HEK293 (cell line): ENCODE results near the gene CFAP46.

Source experiments
- BCL11A ChIP-seq: fragments of 450-650 bp; formaldehyde crosslinking; IDR thresholded peaks from 2 replicates; pipeline ENCODE4 v1.5.1; 2016; ENCODE audit warnings: low read depth, missing biosample characterization, missing genetic modification characterization
- MYNN ChIP-seq: fragments of 450-650 bp; formaldehyde crosslinking; IDR thresholded peaks from 2 replicates; pipeline ENCODE4 v1.5.1; 2016; ENCODE audit warnings: missing biosample characterization, missing genetic modification characterization, borderline replicate concordance
- TRIM28 ChIP-seq: IDR thresholded peaks from 2 replicates; pipeline ENCODE4 v1.6.1; 2011; ENCODE audit warnings: low read length, control low read depth, borderline replicate concordance
- ZBTB7A ChIP-seq: fragments of 450-650 bp; formaldehyde crosslinking; IDR thresholded peaks from 2 replicates; pipeline ENCODE4 v1.5.1; 2016; ENCODE audit warnings: low read depth, missing biosample characterization, missing genetic modification characterization
- ZNF335 ChIP-seq: fragments of 450-650 bp; formaldehyde crosslinking; conservative IDR thresholded peaks from 2 replicates; pipeline ENCODE4 v1.5.1; 2016; ENCODE audit warnings: missing biosample characterization, missing genetic modification characterization
- ZNF37A ChIP-seq: fragments of 450-650 bp; IDR thresholded peaks from 2 replicates; pipeline ENCODE4 v1.5.1; 2018; ENCODE audit warnings: missing biosample characterization, missing genetic modification characterization
- ZNF560 ChIP-seq: fragments of 450-650 bp; formaldehyde crosslinking; IDR thresholded peaks from 2 replicates; pipeline ENCODE4 v1.5.1; 2017; ENCODE audit warnings: missing biosample characterization, missing genetic modification characterization, borderline replicate concordance
- ZNF624 ChIP-seq: fragments of 450-650 bp; formaldehyde crosslinking; IDR thresholded peaks from 2 replicates; pipeline ENCODE4 v1.5.1; 2017; ENCODE audit warnings: missing biosample characterization, missing genetic modification characterization
- TF ChIP-seq, protein P1 (sequence below): sonication (generic); formaldehyde crosslinking; IDR thresholded peaks from 2 replicates; pipeline ENCODE4 v1.8.1; 2022; ENCODE audit warnings: mild to moderate bottlenecking, moderate library complexity, missing genetic modification reagents
- TF ChIP-seq, protein P2 (sequence below): fragments of 450-650 bp; formaldehyde crosslinking; IDR thresholded peaks from 2 replicates; pipeline ENCODE4 v1.5.1; 2016; ENCODE audit warnings: missing biosample characterization, missing genetic modification characterization
- TF ChIP-seq, protein P3 (sequence below): fragments of 450-650 bp; formaldehyde crosslinking; IDR thresholded peaks from 2 replicates; pipeline ENCODE4 v1.5.1; 2016; ENCODE audit warnings: missing biosample characterization, missing genetic modification characterization

DNA sequence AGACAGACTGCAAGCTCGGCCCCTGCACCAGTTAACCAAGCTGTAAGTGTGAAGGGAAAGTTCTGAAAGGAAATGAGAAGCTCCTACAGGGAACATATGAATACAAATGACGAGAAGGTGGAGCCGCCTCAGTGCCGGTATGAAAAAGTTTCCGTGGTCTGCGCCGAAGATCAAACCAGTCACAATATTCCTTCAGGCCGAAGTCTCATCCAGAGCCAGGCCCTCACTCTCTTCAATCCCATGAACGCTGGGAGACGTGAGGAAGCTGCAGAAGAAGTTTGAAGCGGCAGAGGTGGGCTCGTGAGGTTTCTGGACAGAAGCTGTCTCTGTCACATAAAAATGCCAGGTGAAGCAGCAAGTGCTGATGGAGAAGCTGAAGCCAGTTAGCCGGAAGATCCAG lies 71.9 kb downstream of the CFAP46 start:
- no peak for TF ChIP-seq ZNF335 (tag by site-specific recombination)
- TF ChIP-seq, protein P1, sequence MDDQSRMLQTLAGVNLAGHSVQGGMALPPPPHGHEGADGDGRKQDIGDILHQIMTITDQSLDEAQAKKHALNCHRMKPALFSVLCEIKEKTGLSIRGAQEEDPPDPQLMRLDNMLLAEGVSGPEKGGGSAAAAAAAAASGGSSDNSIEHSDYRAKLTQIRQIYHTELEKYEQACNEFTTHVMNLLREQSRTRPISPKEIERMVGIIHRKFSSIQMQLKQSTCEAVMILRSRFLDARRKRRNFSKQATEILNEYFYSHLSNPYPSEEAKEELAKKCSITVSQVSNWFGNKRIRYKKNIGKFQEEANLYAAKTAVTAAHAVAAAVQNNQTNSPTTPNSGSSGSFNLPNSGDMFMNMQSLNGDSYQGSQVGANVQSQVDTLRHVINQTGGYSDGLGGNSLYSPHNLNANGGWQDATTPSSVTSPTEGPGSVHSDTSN = no peak
- TF ChIP-seq TRIM28 = no peak
- TF ChIP-seq, protein P2, sequence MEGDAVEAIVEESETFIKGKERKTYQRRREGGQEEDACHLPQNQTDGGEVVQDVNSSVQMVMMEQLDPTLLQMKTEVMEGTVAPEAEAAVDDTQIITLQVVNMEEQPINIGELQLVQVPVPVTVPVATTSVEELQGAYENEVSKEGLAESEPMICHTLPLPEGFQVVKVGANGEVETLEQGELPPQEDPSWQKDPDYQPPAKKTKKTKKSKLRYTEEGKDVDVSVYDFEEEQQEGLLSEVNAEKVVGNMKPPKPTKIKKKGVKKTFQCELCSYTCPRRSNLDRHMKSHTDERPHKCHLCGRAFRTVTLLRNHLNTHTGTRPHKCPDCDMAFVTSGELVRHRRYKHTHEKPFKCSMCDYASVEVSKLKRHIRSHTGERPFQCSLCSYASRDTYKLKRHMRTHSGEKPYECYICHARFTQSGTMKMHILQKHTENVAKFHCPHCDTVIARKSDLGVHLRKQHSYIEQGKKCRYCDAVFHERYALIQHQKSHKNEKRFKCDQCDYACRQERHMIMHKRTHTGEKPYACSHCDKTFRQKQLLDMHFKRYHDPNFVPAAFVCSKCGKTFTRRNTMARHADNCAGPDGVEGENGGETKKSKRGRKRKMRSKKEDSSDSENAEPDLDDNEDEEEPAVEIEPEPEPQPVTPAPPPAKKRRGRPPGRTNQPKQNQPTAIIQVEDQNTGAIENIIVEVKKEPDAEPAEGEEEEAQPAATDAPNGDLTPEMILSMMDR (tag by site-specific recombination) = no peak
- no peak for TF ChIP-seq ZNF624 (tag by site-specific recombination)
- TF ChIP-seq BCL11A (tag by site-specific recombination) = no peak
- TF ChIP-seq, protein P3, sequence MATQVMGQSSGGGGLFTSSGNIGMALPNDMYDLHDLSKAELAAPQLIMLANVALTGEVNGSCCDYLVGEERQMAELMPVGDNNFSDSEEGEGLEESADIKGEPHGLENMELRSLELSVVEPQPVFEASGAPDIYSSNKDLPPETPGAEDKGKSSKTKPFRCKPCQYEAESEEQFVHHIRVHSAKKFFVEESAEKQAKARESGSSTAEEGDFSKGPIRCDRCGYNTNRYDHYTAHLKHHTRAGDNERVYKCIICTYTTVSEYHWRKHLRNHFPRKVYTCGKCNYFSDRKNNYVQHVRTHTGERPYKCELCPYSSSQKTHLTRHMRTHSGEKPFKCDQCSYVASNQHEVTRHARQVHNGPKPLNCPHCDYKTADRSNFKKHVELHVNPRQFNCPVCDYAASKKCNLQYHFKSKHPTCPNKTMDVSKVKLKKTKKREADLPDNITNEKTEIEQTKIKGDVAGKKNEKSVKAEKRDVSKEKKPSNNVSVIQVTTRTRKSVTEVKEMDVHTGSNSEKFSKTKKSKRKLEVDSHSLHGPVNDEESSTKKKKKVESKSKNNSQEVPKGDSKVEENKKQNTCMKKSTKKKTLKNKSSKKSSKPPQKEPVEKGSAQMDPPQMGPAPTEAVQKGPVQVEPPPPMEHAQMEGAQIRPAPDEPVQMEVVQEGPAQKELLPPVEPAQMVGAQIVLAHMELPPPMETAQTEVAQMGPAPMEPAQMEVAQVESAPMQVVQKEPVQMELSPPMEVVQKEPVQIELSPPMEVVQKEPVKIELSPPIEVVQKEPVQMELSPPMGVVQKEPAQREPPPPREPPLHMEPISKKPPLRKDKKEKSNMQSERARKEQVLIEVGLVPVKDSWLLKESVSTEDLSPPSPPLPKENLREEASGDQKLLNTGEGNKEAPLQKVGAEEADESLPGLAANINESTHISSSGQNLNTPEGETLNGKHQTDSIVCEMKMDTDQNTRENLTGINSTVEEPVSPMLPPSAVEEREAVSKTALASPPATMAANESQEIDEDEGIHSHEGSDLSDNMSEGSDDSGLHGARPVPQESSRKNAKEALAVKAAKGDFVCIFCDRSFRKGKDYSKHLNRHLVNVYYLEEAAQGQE (tag by site-specific recombination) = no peak
- TF ChIP-seq ZNF560 (tag by site-specific recombination) = no peak
- TF ChIP-seq ZNF37A (tag by site-specific recombination) = no peak
- no peak for TF ChIP-seq MYNN (tag by site-specific recombination)
- no peak for TF ChIP-seq ZBTB7A (tag by site-specific recombination)
